Stimulated activated naive CD8-positive, alpha-beta T cell treated with anti-CD3 and anti-CD28 coated beads, Interleukin-15, amount 100 ng/mL, for 72 hours (primary cell): Measurements from ENCODE around the gene TSHR.
"Not testable (repeated sequence)": the region's sequence is repeated elsewhere in the genome, so short reads cannot be mapped to it uniquely, and the experiment has no call there.

Experiments
- ATAC-seq: fragments of 150-1000 bp; cut with Tn5 transposase; 2 replicates; pipeline ENCODE4 v1.10.0; 2021; ENCODE audit warnings: mild to moderate bottlenecking, moderate library complexity
- DNase-seq, 2 donors: peaks; one replicate each; pipeline ENCODE4 v3.0.0; 2021 to 2022
- H3K27ac Mint-ChIP-seq, 2 donors: one replicate each; pipeline ENCODE4 v1.8.0; 2022; ENCODE audit warnings: mild to moderate bottlenecking in 2 of 2, mixed read lengths in 2 of 2, moderate library complexity in 2 of 2
- H3K27me3 Mint-ChIP-seq: one replicate; pipeline ENCODE4 v1.8.0; 2022; ENCODE audit warnings: mixed read lengths
- H3K4me1 Mint-ChIP-seq: one replicate; pipeline ENCODE4 v1.8.0; 2022; ENCODE audit warnings: mild to moderate bottlenecking, mixed read lengths
- H3K4me3 Mint-ChIP-seq, 2 donors: one replicate each; pipeline ENCODE4 v1.8.0; 2022; ENCODE audit warnings: mild to moderate bottlenecking in 2 of 2, mixed read lengths in 2 of 2, moderate library complexity in 1 of 2
- H3K9me3 Mint-ChIP-seq, 2 donors: one replicate each; pipeline ENCODE4 v1.8.0; 2022; ENCODE audit warnings: mixed read lengths in 2 of 2

TSHR gene

GRCh38 chr14:81004575-81004974 lies 49.2 kb downstream of the TSHR start:
- ATAC-seq (no peak), DNase-seq (no peak)
- Mint-ChIP-seq H3K27me3 (peaks cover 7% of the 10 kb centered on the region), H3K4me1 (no peaks in the 10 kb centered on the region), H3K9me3 (no peaks in the 10 kb centered on the region), H3K27ac (no peak overlapping the region), H3K4me3 (no peak overlapping the region)

- no peak for DNase-seq
- H3K27me3 Mint-ChIP-seq = peaks cover 2% of the 10 kb centered on the region
- H3K4me3 Mint-ChIP-seq = no peak overlapping the region
- no peaks in the 10 kb centered on the region for H3K4me1 Mint-ChIP-seq
- H3K27ac Mint-ChIP-seq = no peak overlapping the region
- ATAC-seq = no peak
- no peaks in the 10 kb centered on the region for H3K9me3 Mint-ChIP-seq
Measured at GRCh38 chr14:81005540-81006228, 50.3 kb downstream of the TSHR start.

- Mint-ChIP-seq H3K27ac (no peak overlapping the region), H3K4me3 (no peak overlapping the region), H3K4me1 (no peaks in the 10 kb centered on the region), H3K9me3 (no peaks in the 10 kb centered on the region), H3K27me3 (no peaks in the 10 kb centered on the region)
- ATAC-seq (no peak), DNase-seq (no peak)
Measured at GRCh38 chr14:81006266-81006665, 50.8 kb downstream of the TSHR start.

GRCh38 chr14:81007131-81007530 lies 51.7 kb downstream of the TSHR start:
- no peaks in the 10 kb centered on the region for H3K27me3 Mint-ChIP-seq

DNA sequence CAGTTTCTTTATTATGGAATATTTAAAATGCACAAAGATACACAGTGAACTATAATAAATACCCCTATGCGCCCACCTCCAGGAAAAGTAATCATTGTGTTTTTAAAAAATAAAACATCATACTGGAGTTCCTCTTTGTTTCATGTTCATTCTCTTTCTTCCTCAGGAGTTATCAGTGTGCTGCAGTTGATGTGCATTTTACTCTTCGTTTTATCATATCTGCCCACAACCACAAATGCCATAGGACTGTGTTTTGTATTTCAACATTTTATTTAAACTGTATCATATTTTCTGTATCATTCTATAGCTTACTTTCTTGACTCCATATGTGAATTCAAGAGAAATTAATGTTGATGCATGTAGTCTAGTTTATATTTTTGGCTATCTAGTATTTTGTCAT lies 53.9 kb downstream of the TSHR start:
- no peak overlapping the region for H3K4me3 Mint-ChIP-seq
- H3K4me1 Mint-ChIP-seq = no peaks in the 10 kb centered on the region
- DNase-seq (no peak), ATAC-seq (no peak)
- H3K9me3 Mint-ChIP-seq = no peaks in the 10 kb centered on the region
- no peak overlapping the region for H3K27ac Mint-ChIP-seq
- no peaks in the 10 kb centered on the region for H3K27me3 Mint-ChIP-seq

More at GRCh38 chr14:81007131-81007530, 51.7 kb downstream of the TSHR start:
- Mint-ChIP-seq H3K9me3 (no peaks in the 10 kb centered on the region), H3K4me1 (no peaks in the 10 kb centered on the region), H3K27ac (no peak overlapping the region), H3K4me3 (no peak overlapping the region)
- DNase-seq (no peak), ATAC-seq (no peak)

DNA sequence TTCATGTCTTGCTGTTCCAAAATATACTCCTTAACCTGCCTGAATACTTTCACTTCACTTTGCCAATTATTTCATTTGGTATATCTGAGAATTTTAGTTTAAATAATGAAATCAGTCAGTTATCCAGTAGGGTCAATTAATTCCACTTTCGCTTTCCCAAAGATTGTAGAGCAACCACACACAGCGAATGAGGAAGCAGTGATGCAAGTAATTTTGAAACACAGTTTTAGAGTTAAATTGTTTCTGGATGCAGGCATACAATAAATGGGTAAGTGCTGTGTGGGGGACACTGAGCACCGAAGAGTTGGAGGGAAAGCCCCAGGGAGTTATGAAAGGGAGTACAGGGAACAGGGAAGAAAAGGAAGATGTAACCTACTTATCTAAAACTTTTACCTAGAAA lies 62.8 kb downstream of the TSHR start:
- Mint-ChIP-seq H3K27me3 (peaks cover 13% of the 10 kb centered on the region), H3K4me3 (no peak overlapping the region), H3K27ac (no peak overlapping the region), H3K9me3 (no peaks in the 10 kb centered on the region), H3K4me1 (no peaks in the 10 kb centered on the region)
- ATAC-seq (no peak), DNase-seq (no peak)

GRCh38 chr14:81018684-81019083 lies 63.3 kb downstream of the TSHR start:
- Mint-ChIP-seq H3K4me1 (no peaks in the 10 kb centered on the region), H3K4me3 (no peak overlapping the region), H3K9me3 (no peaks in the 10 kb centered on the region), H3K27me3 (peaks cover 13% of the 10 kb centered on the region), H3K27ac (no peak overlapping the region)
- DNase-seq (no peak), ATAC-seq (no peak)

GRCh38 chr14:81019113-81019512 lies 63.7 kb downstream of the TSHR start:
- ATAC-seq, H3K4me3 Mint-ChIP-seq: not testable (repeated sequence)

DNA sequence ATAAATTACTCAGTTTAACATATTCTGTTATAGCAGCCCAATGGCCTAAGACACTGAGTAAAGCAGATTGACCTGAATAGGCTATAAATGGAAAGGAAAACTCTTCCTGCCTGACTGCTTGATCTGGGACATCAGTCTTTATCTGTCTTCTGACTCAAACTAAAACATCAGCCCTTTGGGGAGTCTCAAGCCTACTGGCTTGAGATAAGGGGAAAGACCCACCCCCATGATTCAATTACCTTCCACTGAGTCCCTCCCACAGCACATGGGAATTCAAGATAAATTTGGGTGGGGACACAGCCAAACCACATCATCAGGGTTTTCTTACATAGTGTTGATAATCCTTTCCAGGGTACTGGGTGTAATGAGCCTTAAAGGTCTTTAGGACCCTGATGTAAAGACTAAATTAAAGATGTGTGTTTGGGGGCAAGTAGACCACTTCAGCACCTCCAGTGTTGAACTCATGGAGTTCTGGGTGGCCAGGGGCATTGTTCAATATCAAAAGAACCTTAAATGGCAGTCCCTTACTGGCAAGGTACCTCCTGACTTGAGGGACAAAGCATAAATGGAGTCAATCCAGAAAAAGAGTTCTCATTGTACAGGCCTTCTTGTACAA lies 67.8 kb downstream of the TSHR start:
- H3K4me1 Mint-ChIP-seq = no peaks in the 10 kb centered on the region
- H3K27me3 Mint-ChIP-seq = peaks cover 7% of the 10 kb centered on the region
- H3K9me3 Mint-ChIP-seq = no peaks in the 10 kb centered on the region
- DNase-seq (no peak), ATAC-seq (no peak)
- H3K4me3 Mint-ChIP-seq = no peak overlapping the region
- H3K27ac Mint-ChIP-seq = no peak overlapping the region

More at GRCh38 chr14:81019113-81019512, 63.7 kb downstream of the TSHR start:
- H3K9me3 Mint-ChIP-seq, H3K27ac Mint-ChIP-seq, H3K4me1 Mint-ChIP-seq, DNase-seq: not testable (repeated sequence)
- H3K27me3 Mint-ChIP-seq = peaks cover 13% of the 10 kb centered on the region

DNA sequence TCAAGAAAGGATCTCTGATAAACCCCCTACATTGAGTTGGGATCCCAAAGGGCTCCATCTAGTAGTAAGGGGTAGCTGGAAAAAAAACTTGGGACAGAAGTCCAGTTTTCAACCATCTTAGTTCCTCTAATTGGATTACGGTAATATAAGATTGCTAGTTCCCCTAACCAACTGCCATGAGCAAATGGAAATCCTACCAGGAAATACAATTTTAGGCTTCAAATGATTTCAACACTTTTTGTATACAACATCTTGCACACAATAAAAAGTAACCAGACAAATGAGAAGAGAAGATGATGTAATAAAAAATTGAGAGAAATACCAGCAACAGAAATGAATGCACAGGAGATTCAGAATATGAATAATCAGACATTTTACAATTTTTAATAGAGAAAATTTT lies 73.0 kb downstream of the TSHR start:
- Mint-ChIP-seq H3K27me3 (peaks cover 7% of the 10 kb centered on the region), H3K4me3 (no peak overlapping the region), H3K27ac (no peak overlapping the region), H3K9me3 (no peaks in the 10 kb centered on the region), H3K4me1 (no peaks in the 10 kb centered on the region)
- DNase-seq (no peak), ATAC-seq (no peak)

- Mint-ChIP-seq H3K27ac (no peak overlapping the region), H3K27me3 (no peaks in the 10 kb centered on the region), H3K4me3 (no peak overlapping the region), H3K9me3 (peaks cover 8 to 9% of the 10 kb centered on the region in 2 donors), H3K4me1 (no peaks in the 10 kb centered on the region)
- ATAC-seq (no peak), DNase-seq (no peak)
Measured at GRCh38 chr14:81031488-81031887, 76.1 kb downstream of the TSHR start.

DNA sequence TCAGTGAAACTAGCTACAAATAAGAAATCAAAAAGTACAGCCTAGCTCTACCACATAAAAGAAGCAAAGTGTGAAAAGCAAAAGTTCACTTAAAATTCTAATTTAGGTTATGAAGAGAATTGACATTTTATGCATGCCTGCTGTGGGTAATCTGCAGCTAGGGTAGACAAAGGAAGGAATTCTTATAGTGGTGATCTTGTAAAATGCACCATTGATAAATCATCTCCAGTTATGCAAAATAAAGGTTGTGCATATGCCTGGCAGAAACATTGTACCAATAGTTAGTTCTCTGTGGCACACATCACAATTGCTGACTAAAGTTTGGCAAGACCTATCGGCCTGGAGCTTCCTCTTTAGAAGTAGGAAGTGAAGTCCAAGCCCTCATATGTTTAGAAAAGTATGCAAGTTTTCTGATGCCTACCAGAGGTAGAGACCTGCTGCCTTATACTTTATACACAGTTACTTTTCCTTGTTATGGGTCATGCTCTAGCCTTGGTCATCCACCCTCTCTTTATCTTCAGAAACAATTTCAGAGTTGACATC lies 78.3 kb downstream of the TSHR start:
- Mint-ChIP-seq H3K9me3 (peaks cover 9 to 15% of the 10 kb centered on the region in 2 donors), H3K4me1 (no peaks in the 10 kb centered on the region), H3K27ac (no peak overlapping the region), H3K4me3 (no peak overlapping the region), H3K27me3 (no peaks in the 10 kb centered on the region)
- no peak for ATAC-seq
- DNase-seq = no peak

GRCh38 chr14:81042438-81042837 lies 87.0 kb downstream of the TSHR start:
- no peak for ATAC-seq
- H3K4me1 Mint-ChIP-seq = no peaks in the 10 kb centered on the region
- H3K9me3 Mint-ChIP-seq = peaks cover 7 to 9% of the 10 kb centered on the region in 2 donors
- H3K27ac Mint-ChIP-seq = no peak overlapping the region
- no peak for DNase-seq
- no peak overlapping the region for H3K4me3 Mint-ChIP-seq
- no peaks in the 10 kb centered on the region for H3K27me3 Mint-ChIP-seq

DNA sequence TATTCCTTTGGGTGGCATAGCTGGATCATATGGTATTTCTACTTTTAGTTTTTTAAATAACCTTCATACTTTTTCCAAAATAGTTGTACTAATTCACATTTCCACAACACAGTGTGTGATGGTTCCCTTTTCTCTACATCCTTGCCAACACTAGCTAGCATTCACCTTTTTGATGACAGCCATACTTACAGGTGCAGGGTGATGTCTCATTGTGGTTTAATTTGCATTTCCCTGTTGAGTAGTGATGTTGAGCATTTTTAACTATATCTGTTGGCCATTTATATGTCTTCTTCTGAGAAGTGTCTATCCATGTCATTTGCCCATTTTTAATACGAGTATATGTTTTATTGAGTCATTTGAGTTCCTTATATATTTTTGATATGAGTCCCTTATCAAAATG lies 96.1 kb downstream of the TSHR start:
- ATAC-seq = no peak
- no peak for DNase-seq
- H3K4me1 Mint-ChIP-seq = no peaks in the 10 kb centered on the region
- H3K4me3 Mint-ChIP-seq = no peak overlapping the region
- H3K9me3 Mint-ChIP-seq = peaks cover 22 to 24% of the 10 kb centered on the region in 2 donors
- H3K27me3 Mint-ChIP-seq = no peaks in the 10 kb centered on the region
- H3K27ac Mint-ChIP-seq = no peak overlapping the region

- H3K27ac Mint-ChIP-seq, H3K4me3 Mint-ChIP-seq, H3K27me3 Mint-ChIP-seq, ATAC-seq, DNase-seq, H3K4me1 Mint-ChIP-seq: not testable (repeated sequence)
- H3K9me3 Mint-ChIP-seq = peaks cover 22 to 24% of the 10 kb centered on the region in 2 donors
Measured at GRCh38 chr14:81054057-81054456, 98.6 kb downstream of the TSHR start.

DNA sequence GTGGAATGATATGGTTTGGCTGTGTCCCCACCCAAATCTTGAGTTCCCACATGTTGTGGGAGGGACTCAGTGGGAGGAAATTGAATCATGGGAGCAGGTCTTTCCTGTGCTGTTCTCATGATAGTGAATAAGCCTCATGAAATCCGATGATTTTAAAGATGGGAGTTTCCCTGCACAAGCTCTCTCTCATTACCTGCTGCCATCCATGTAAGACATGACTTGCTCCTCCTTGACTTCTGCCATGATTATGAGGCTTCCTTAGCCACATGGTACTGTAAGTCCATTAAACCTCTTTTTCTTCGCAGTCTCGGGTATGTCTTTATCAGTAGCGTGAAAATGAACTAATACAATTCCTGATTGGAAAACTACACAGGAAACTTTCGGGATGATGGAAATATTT lies 100.5 kb downstream of the TSHR start:
- no peak overlapping the region for H3K27ac Mint-ChIP-seq
- no peak overlapping the region for H3K4me3 Mint-ChIP-seq
- no peaks in the 10 kb centered on the region for H3K27me3 Mint-ChIP-seq
- no peak for DNase-seq
- no peaks in the 10 kb centered on the region for H3K4me1 Mint-ChIP-seq
- peaks cover 22 to 24% of the 10 kb centered on the region in 2 donors for H3K9me3 Mint-ChIP-seq
- ATAC-seq = no peak
